ENCODE data around the gene TRIM41.

DNA sequence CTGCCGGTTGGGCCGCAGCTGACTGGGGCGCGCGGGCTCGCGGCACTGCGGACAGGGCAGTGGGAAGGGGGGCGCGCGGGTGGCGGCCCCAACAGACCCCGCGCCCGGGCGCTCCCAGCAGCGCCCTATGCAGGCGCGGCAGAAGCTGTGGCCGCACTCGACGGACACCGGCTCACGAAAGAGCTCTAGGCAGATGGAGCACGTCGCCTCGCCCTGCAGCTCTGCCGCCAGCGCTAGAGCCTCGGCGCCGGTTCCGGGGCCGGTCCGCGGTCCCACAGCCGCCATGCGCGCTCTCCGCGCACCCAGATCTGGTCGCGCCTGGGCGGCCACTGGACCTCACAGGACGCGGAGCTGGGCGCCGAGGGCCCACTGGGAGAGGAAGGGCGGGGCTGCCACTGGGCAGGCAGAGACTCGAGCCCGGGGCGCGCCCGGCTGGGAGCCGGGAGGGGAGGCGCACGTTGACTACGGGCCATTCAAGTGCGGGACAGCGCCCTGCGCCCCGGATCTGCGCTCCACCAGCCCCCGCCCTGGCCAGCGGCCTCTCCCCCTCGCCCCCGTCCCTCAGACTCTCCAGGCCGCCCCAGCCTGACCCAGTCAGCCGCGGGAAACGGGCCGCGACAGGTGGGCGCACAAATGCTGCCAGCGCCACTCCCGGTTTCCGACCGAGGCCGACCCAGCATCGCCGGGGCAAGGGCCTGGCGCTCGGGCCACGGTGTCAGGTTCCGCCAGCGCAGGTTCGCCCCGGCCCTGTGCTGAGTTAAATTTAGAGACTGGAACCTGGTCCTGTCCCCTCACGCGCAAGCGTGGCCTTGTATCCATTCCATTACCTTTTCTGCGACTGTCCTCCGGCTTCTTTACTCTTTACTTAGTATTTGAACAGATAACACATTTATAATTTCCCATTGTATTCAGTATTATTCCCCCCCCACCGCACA is 18.0 kb upstream of the TRIM41 start, which contains the start of gene TRIM7:
- TF ChIP-seq EZH2 (IDR thresholded peaks at IDR 0.05; ENCODE audit: low read depth, unreplicated experiment), result no peak
- TF ChIP-seq ZNF114 (CRISPR knock-in tag; IDR thresholded peaks at IDR 0.05), result no peak
- TF ChIP-seq, protein P1, sequence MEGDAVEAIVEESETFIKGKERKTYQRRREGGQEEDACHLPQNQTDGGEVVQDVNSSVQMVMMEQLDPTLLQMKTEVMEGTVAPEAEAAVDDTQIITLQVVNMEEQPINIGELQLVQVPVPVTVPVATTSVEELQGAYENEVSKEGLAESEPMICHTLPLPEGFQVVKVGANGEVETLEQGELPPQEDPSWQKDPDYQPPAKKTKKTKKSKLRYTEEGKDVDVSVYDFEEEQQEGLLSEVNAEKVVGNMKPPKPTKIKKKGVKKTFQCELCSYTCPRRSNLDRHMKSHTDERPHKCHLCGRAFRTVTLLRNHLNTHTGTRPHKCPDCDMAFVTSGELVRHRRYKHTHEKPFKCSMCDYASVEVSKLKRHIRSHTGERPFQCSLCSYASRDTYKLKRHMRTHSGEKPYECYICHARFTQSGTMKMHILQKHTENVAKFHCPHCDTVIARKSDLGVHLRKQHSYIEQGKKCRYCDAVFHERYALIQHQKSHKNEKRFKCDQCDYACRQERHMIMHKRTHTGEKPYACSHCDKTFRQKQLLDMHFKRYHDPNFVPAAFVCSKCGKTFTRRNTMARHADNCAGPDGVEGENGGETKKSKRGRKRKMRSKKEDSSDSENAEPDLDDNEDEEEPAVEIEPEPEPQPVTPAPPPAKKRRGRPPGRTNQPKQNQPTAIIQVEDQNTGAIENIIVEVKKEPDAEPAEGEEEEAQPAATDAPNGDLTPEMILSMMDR (conservative IDR thresholded peaks at IDR 0.05; ENCODE audit: low read depth in 2 of 2), result no peak

All from GM23338 (cell line).